Activated CD8-positive, alpha-beta T cell treated with anti-CD3 and anti-CD28 coated beads for 36 hours (primary cell): Measurements from ENCODE around the gene ZNF688. TPM values are rescaled to one million over a fixed set of nuclear protein-coding genes. Genes with fewer than 3 reads are reported as not detected.

Experiments used
- ATAC-seq: fragments of 200-7000 bp; cut with Tn5 transposase; one replicate; pipeline ENCODE4 v1.10.0; 2021; ENCODE audit warnings: mild to moderate bottlenecking, moderate library complexity
- CTCF ChIA-PET: fragments of 350-600 bp; sonication (Branson Sonifier 250); formaldehyde crosslinking; loops from one replicate; lab custom pipeline; 2021; ENCODE audit warnings: antibody characterized with exemption; lab: Charles Lee
- POLR2A ChIA-PET: fragments of 350-600 bp; sonication (Branson Sonifier 250); formaldehyde crosslinking; loops from one replicate; lab custom pipeline; 2021; ENCODE audit warnings: antibody characterized with exemption; lab: Charles Lee
- DNase-seq: peaks from one replicate; pipeline ENCODE4 v3.0.0-alpha.2; 2020
- H3K27ac Mint-ChIP-seq: one replicate; pipeline ENCODE4 v1.8.0; 2021; ENCODE audit warnings: mild to moderate bottlenecking, mixed read lengths
- H3K27me3 Mint-ChIP-seq: one replicate; pipeline ENCODE4 v1.8.0; 2021; ENCODE audit warnings: mixed read lengths
- H3K36me3 Mint-ChIP-seq: one replicate; pipeline ENCODE4 v1.8.0; 2021; ENCODE audit warnings: low read depth, mixed read lengths
- H3K4me1 Mint-ChIP-seq: one replicate; pipeline ENCODE4 v1.8.0; 2021; ENCODE audit warnings: low read depth, mixed read lengths
- H3K4me3 Mint-ChIP-seq: one replicate; pipeline ENCODE4 v1.8.0; 2021; ENCODE audit warnings: mild to moderate bottlenecking, moderate library complexity, mixed read lengths
- H3K9me3 Mint-ChIP-seq: one replicate; pipeline ENCODE4 v1.8.0; 2021; ENCODE audit warnings: mixed read lengths
- intact Hi-C: fragments of 100-400 bp; cut with micrococcal nuclease; formaldehyde crosslinking; loops from one replicate; pipeline ENCODE4 v1.10.0; 2022
- total RNA-seq, 2 experiments: library from RNA; stranded (reverse); gene quantifications; one replicate each; pipeline ENCODE4 v1.2.3, GENCODE V29; 2021
- TF ChIP-seq, protein P1 (sequence below): fragments of 200-600 bp; IDR thresholded peaks from one replicate; pipeline ENCODE4 v1.8.0; 2022; ENCODE audit warnings: antibody characterized with exemption, mild to moderate bottlenecking

ZNF688 gene
- total RNA-seq, 2 experiments from 2014 or later, result 4.7 to 5.5 TPM

DNA sequence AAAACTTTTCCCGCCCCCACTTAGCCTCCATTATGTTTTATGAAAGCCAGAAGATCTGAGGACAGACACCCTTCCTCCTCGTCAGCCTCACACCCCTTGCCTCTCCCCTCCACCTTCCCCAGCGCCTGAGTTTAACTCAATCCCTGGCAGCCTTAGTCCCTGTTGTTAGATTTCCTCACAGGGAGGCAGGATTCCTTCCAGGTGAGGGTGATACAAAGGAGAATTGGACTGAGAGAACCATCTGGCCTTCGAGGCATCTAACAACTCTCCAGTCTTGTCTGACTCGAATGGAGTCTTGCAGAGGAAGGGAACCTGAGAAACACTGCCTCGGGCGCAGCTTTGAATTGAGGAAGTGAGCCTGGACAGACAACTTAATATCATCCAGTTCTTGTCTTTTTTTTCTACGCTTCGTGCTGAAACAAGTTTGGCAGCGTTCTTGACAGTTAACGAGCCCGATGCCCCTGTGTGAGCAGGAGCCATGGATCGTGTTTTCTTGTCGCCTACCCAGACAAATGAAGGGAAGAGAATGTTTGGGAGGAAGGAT lies 43.8 kb downstream of the ZNF688 start:
- intact Hi-C loops, result no loop called here
- H3K4me3 Mint-ChIP-seq, result peak overlapping the region; percentile 74
- DNase-seq (no peak), ATAC-seq (no peak)
- TF ChIP-seq, protein P1, sequence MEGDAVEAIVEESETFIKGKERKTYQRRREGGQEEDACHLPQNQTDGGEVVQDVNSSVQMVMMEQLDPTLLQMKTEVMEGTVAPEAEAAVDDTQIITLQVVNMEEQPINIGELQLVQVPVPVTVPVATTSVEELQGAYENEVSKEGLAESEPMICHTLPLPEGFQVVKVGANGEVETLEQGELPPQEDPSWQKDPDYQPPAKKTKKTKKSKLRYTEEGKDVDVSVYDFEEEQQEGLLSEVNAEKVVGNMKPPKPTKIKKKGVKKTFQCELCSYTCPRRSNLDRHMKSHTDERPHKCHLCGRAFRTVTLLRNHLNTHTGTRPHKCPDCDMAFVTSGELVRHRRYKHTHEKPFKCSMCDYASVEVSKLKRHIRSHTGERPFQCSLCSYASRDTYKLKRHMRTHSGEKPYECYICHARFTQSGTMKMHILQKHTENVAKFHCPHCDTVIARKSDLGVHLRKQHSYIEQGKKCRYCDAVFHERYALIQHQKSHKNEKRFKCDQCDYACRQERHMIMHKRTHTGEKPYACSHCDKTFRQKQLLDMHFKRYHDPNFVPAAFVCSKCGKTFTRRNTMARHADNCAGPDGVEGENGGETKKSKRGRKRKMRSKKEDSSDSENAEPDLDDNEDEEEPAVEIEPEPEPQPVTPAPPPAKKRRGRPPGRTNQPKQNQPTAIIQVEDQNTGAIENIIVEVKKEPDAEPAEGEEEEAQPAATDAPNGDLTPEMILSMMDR, result no peak
- no peaks in the 10 kb centered on the region for H3K27me3 Mint-ChIP-seq
- H3K9me3 Mint-ChIP-seq, result no peaks in the 10 kb centered on the region
- ChIA-PET CTCF (interaction anchor here (0.8 to 4.4 kb wide), 5 partner anchors 8 to 118 kb away, joined by 3 to 20 read pairs (median 4); partner anchors contain the start of gene DCTPP1), POLR2A (interaction anchor here (1.1 to 1.3 kb wide), 3 partner anchors 8 to 44 kb away, joined by 5 to 7 read pairs (median 5); partner anchors contain the start of genes ZNF688 and ZNF764)
- peak overlapping the region; percentile 63 for H3K27ac Mint-ChIP-seq
- peaks cover 7% of the 10 kb centered on the region for H3K36me3 Mint-ChIP-seq
- H3K4me1 Mint-ChIP-seq, result peaks cover 33% of the 10 kb centered on the region

DNA sequence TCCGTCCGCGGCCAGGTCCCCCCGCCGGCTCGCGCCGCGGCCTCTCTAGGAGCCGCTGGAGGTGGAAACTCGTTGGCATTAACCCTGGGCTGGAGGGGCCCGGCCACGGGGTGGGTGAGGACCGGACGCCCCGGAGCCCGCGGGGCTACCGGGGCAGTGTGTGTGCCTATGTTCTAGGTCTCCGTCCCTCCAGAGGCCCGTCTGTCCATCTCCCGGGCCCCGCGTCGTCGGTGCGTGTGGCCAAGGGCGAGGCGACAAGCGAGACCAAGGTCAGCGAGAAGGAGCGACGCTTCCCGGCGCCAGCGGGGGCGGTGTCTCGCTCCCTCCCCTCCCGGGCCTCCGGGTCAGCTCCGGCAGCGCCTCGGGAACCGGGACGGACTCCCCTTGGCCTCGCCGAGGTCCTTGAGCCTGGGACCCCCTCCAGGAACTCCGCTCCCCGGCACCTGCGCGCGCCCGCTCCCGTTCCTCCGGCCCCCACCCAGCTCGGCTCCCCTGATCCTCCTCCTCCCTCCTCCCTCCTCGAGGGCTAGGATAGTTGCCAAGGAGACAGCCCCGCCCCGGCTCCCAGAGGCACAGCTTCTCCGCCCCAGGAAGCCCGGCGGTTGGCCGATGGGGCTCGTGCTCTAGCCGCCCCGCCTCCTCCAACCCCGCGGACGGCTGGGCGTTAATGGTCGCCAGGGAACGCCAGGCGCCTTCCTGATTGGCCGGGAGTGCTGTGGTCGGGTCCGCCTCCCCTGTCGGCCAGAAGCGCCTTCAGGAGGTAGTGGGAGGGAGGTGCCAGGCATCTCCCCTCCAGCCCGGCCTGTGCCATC lies 44.5 kb downstream of the ZNF688 start:
- intact Hi-C loops, result no loop called here
- Mint-ChIP-seq H3K9me3 (no peaks in the 10 kb centered on the region), H3K27ac (peak overlapping the region; percentile 67), H3K4me1 (peaks cover 33% of the 10 kb centered on the region), H3K27me3 (no peaks in the 10 kb centered on the region), H3K36me3 (peaks cover 11% of the 10 kb centered on the region), H3K4me3 (peak overlapping the region; percentile 74)
- TF ChIP-seq, protein P1, result no peak
- ChIA-PET POLR2A (interaction anchor here (1.1 to 1.6 kb wide), 4 partner anchors 9 to 45 kb away, joined by 4 to 7 read pairs (median 5); partner anchors contain the start of genes ZNF688 and ZNF764), CTCF (interaction anchor here (0.8 to 4.4 kb wide), 5 partner anchors 8 to 118 kb away, joined by 3 to 20 read pairs (median 4); partner anchors contain the start of gene DCTPP1)
- ATAC-seq (peak; percentile 92), DNase-seq (peak; percentile 98)

DNA sequence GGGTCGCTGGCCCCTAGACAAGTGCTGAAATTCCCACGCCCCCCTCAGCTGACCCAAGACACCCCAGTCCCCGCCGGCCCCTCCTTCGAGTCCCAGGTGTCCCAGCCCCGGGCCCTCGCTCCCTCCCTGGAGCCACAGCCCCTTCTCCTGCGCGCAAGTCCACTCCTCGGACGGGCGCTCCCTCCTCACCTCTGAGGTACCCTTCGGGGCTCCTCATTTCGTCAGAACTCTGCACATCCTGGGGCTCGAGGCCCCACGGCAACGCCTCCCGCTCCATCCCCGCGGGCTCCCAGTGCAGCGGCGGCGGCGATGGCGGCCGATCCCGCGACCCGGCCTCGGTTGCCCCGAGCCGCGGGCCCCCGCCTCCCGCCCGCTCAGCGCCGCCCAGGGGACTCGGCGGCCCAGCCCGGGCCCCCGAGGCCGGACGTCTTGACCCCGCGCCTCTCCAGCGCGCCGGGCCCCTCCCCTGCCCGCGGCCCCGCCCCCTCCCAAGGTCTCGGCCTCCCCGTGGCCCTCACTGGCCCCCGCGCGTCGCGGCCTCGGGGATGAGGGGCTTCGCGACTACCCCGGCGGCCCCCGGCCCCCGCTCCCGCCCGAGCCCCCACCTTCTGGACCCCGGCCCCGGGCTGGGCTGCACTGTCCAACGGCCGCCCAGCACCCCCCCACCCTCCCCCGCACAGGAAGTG lies 45.2 kb downstream of the ZNF688 start, which contains the start of gene ZNF768:
ZNF768 (minus strand) TSS at position 430 of the 686 bp plus-strand sequence; CDS start at position 277, 153 bp downstream.
- no peak for ATAC-seq
- no peak for DNase-seq
- intact Hi-C loops, result no loop called here
- Mint-ChIP-seq H3K4me1 (peaks cover 32% of the 10 kb centered on the region), H3K27me3 (no peaks in the 10 kb centered on the region), H3K9me3 (no peaks in the 10 kb centered on the region), H3K36me3 (peaks cover 10% of the 10 kb centered on the region), H3K27ac (peak within 1 kb of the TSS; percentile 67), H3K4me3 (peak within 1 kb of the TSS; percentile 74)
- TF ChIP-seq, protein P1, result no peak
- ChIA-PET POLR2A (interaction anchor here (1.0 to 1.8 kb wide), 8 partner anchors 8 to 54 kb away, joined by 3 to 6 read pairs (median 4); partner anchors contain the start of genes ITGAL, ZNF747 and ZNF764), CTCF (interaction anchor here (0.8 to 4.4 kb wide), 6 partner anchors 9 to 148 kb away, joined by 3 to 20 read pairs (median 6); no protein-coding TSS in a partner anchor)

DNA sequence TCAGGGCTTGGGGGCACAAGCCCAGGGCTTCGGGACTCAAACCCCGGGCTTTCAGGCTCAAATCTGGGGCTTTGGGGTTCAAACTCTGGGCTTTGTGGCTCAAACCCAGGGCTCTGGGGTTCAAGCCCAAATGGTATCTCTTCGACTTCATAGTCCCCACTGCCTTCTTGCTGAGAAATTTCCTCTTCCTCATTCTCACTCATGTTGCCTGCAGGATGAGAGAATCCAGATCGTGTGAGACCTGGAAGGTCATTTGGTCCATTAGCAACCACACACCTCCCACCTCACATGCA lies 45.7 kb downstream of the ZNF688 start:
- no peaks in the 10 kb centered on the region for H3K27me3 Mint-ChIP-seq
- no peak for ATAC-seq
- intact Hi-C loops, result no loop called here
- CTCF ChIA-PET, result interaction anchor here (0.8 to 2.5 kb wide), 5 partner anchors 10 to 148 kb away, joined by 3 to 9 read pairs (median 6); partner anchors contain the start of gene DCTPP1
- peak overlapping the region; percentile 71 for H3K4me3 Mint-ChIP-seq
- peaks cover 7% of the 10 kb centered on the region for H3K36me3 Mint-ChIP-seq
- H3K9me3 Mint-ChIP-seq, result no peaks in the 10 kb centered on the region
- TF ChIP-seq, protein P1, result no peak
- H3K27ac Mint-ChIP-seq, result peak overlapping the region; percentile 66
- no peak for DNase-seq
- H3K4me1 Mint-ChIP-seq, result peaks cover 27% of the 10 kb centered on the region
- POLR2A ChIA-PET, result interaction anchor here (1.0 to 1.8 kb wide), 6 partner anchors 8 to 54 kb away, joined by 3 to 6 read pairs (median 4); partner anchors contain the start of genes ITGAL and ZNF747
